Gastrocnemius medialis (tissue), 4 donors: ENCODE data around the gene MSLN.

Experiments
- POLR2A ChIP-seq, 2 donors: fragments of 450-650 bp; IDR thresholded peaks; one replicate each; pipeline ENCODE4 v1.6.1; 2017; ENCODE audit warnings: antibody characterized with exemption in 2 of 2, mild to moderate bottlenecking in 2 of 2, moderate library complexity in 2 of 2
- TF ChIP-seq, protein P1 (sequence below), 5 experiments: fragments of 450-650 bp in 3 of 5; fragments of 200-600 bp in 2 of 5; sonication (generic) in 2 of 5; IDR thresholded peaks in 4 of 5; conservative IDR thresholded peaks in 1 of 5; 1 replicate in 4 of 5; 2 replicates in 1 of 5; pipeline ENCODE4 v1.5.1; 2016 to 2019; ENCODE audit warnings: antibody characterized with exemption in 5 of 5, mild to moderate bottlenecking in 3 of 5, moderate library complexity in 3 of 5

DNA sequence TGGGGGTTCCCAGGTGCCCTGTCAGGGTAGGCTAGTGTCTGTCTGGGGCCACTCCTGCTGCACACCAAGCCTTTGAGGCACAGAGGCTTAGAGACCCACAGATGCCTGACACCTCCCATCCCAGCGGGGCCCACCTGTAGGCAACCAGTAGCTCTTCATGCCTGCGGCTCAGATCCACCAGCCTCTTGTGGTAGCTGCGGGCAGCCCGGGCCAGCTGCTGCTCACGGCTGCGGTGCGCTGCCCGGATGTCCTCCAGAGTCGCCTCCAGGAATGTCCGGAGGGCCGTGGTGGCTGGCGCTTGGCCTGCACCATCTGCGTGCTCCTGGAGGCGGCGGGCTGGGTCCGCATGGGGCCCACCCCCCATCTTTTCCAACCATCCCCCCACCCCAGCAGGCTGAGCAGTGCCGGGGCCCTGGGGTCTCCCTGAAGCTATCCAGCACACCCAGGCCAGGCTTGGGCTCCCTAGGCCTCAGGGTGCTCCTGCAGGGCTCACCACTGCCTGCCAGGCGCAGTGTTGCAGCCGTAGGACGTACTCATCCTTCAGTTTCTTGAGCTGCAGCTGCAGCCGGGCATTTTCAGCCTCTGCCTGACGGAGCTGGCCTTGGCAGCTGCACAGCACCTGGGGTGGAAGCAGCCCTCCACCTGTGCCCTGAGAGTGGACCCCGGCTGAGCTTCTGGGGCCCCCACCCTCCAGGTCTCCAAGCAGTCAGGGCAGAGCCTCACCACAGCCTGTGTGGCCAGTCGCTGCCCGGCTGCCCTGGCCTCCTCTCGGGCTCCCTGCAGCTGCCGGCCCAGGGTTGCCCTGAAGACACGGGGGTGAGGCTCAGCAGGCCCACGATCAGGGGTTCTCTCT is 36.1 kb upstream of the MSLN start:
- TF ChIP-seq, protein P1, sequence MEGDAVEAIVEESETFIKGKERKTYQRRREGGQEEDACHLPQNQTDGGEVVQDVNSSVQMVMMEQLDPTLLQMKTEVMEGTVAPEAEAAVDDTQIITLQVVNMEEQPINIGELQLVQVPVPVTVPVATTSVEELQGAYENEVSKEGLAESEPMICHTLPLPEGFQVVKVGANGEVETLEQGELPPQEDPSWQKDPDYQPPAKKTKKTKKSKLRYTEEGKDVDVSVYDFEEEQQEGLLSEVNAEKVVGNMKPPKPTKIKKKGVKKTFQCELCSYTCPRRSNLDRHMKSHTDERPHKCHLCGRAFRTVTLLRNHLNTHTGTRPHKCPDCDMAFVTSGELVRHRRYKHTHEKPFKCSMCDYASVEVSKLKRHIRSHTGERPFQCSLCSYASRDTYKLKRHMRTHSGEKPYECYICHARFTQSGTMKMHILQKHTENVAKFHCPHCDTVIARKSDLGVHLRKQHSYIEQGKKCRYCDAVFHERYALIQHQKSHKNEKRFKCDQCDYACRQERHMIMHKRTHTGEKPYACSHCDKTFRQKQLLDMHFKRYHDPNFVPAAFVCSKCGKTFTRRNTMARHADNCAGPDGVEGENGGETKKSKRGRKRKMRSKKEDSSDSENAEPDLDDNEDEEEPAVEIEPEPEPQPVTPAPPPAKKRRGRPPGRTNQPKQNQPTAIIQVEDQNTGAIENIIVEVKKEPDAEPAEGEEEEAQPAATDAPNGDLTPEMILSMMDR (IDR thresholded peaks at IDR 0.05 in 4 of 5, conservative IDR thresholded peaks at IDR 0.05 in 1 of 5): no peak
- no peak for TF ChIP-seq POLR2A (IDR thresholded peaks at IDR 0.05)
